Panc1 (cell line): Measurements from ENCODE around the gene ATP6V1B1. TPM values are rescaled to one million over a fixed set of nuclear protein-coding genes. Genes with fewer than 3 reads are reported as not detected.
A peak's percentile ranks its signal among the peaks of the same experiment; 100 is the strongest.
"Not testable (repeated sequence)": the region's sequence is repeated elsewhere in the genome, so short reads cannot be mapped to it uniquely, and the experiment has no call there.

Experiments used
- ATAC-seq: fragments of 200-7000 bp; cut with Tn5 transposase; 2 replicates; pipeline ENCODE4 v1.9.1; 2020; ENCODE audit warnings: mild to moderate bottlenecking, moderate library complexity
- BruUV-seq: library from RNA; stranded (reverse); fragments of 400-500 nt; replicated peaks from 2 replicates; lab custom pipeline; 2021; lab: Mats Ljungman, UMichigan
- CTCF ChIA-PET: fragments of 300-600 bp; sonication (Branson Sonifier 250); formaldehyde crosslinking; loops from one replicate; lab custom pipeline; 2022; ENCODE audit warnings: antibody characterized with exemption; lab: Charles Lee
- POLR2A ChIA-PET: fragments of 300-600 bp; sonication (Branson Sonifier 250); formaldehyde crosslinking; loops from one replicate; lab custom pipeline; 2022; ENCODE audit warnings: antibody characterized with exemption; lab: Charles Lee
- DNase-seq: peaks from one replicate; pipeline ENCODE4 v3.0.0-alpha.2; 2010; ENCODE audit warnings: low read depth, low spot score
- H3K27ac ChIP-seq: 2 replicates; pipeline ENCODE4 v1.5.1; 2011; ENCODE audit warnings: mild to moderate bottlenecking, low read length, inconsistent platforms
- H3K27me3 ChIP-seq: fragments of 200-500 bp; sonication (Bioruptor generic); 2 replicates; pipeline ENCODE4 v1.6.0; 2014; ENCODE audit warnings: low read length, inconsistent platforms; ENCODE audit not compliant: control insufficient read depth, insufficient read depth
- H3K36me3 ChIP-seq: fragments of 200-500 bp; sonication (Bioruptor generic); 2 replicates; pipeline ENCODE4 v1.5.1; 2014; ENCODE audit warnings: inconsistent platforms, mild to moderate bottlenecking, low read length, moderate library complexity; ENCODE audit not compliant: control insufficient read depth, insufficient read depth
- H3K4me1 ChIP-seq: 2 replicates; pipeline ENCODE4 v1.5.1; 2011; ENCODE audit warnings: inconsistent platforms, mild to moderate bottlenecking, low read length, moderate library complexity; ENCODE audit not compliant: control insufficient read depth, insufficient read depth
- H3K4me3 ChIP-seq, 2 experiments: 2 replicates each; pipeline ENCODE4 v1.5.1; 2011 to 2012; ENCODE audit warnings: low read depth in 2 of 2, low read length in 2 of 2, mild to moderate bottlenecking in 2 of 2, inconsistent platforms in 1 of 2, moderate library complexity in 1 of 2
- H3K9me3 ChIP-seq: fragments of 200-500 bp; sonication (Bioruptor generic); 2 replicates; pipeline ENCODE4 v1.5.1; 2014; ENCODE audit warnings: low read depth, mild to moderate bottlenecking, inconsistent platforms, low read length, moderate library complexity; ENCODE audit not compliant: control insufficient read depth, insufficient read depth
- CTCF ChIP-seq: fragments of 450-650 bp; IDR thresholded peaks from 2 replicates; pipeline ENCODE4 v1.5.1; 2017; ENCODE audit warnings: mild to moderate bottlenecking
- POLR2AphosphoS5 ChIP-seq: IDR thresholded peaks from 2 replicates; pipeline ENCODE4 v1.6.1; 2012; ENCODE audit warnings: mild to moderate bottlenecking, low read depth, low read length, moderate library complexity
- REST ChIP-seq, 2 experiments: IDR thresholded peaks; 2 replicates each; pipeline ENCODE4 v1.6.1; 2011 to 2012; ENCODE audit warnings: low read depth in 2 of 2, control low read depth in 1 of 2, low read length in 1 of 2, mild to moderate bottlenecking in 1 of 2, moderate library complexity in 1 of 2; ENCODE audit not compliant: insufficient read depth in 1 of 2
- SIN3A ChIP-seq: IDR thresholded peaks from 2 replicates; pipeline ENCODE4 v1.6.1; 2012; ENCODE audit warnings: low read depth, mild to moderate bottlenecking, low read length, moderate library complexity, borderline replicate concordance; ENCODE audit not compliant: insufficient read depth
- TCF7L2 ChIP-seq: IDR thresholded peaks from 2 replicates; pipeline ENCODE4 v1.6.1; 2011; ENCODE audit warnings: mild to moderate bottlenecking, low read depth, low read length, inconsistent platforms
- in situ Hi-C: cut with HindIII; loops from 2 replicates; pipeline ENCODE4 v1.10.0; 2016; ENCODE audit warnings: low sequenced_read_pairs, low pct_unique_long_range_greater_than_20kb
- intact Hi-C: fragments of 100-400 bp; cut with micrococcal nuclease; formaldehyde crosslinking; loops from one replicate; pipeline ENCODE4 v1.10.0; 2022; ENCODE audit not compliant: unreplicated experiment
- total RNA-seq: library from RNA; stranded (reverse); gene quantifications from one replicate; pipeline ENCODE4 v1.2.1, GENCODE V29; 2021; ENCODE audit not compliant: unreplicated experiment

Gene ATP6V1B1
- total RNA-seq, 1 experiment from 2014 or later, result 0.18 TPM

DNA sequence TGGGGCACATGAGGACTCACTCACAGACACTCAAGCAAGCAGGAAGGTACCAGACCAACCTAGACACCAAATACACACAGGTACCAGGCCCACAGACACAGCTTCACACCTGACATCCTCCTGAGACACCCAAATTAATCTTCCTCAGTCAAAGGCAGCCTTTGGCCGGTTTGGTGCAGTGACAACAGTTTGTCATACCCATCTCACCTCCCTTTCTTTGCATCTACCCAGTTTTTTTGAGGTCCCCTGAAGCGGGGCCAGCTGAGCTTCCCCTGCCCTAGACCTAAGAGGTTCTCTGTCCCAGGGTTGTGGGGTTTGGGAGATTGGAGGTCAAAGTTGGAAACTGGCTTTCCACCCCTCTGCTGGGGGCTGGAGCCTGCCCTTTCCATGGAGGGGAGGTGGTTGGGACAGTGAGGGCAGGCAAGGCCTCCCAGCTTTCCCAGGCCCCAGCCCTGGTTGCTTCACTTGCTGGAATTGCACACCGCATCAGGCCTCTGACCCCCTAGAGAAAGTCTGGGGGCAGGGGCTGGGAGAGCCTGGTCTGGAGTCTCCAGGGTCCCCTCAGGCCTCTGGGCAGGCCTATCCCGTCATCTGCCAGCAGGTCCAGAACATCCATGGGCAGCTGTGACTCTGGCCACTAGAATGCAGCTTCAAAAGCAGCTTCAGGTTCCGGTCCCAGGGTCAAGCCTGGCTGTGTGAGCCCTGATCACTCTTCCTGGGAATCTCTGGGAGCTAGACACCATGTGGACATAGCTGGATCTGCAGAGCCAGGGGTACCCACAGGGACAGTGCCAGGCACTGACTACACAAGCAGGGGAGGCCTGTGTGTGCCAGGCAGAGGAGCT, 71.5 kb downstream of the ATP6V1B1 start:
- no peak overlapping the region for H3K27ac ChIP-seq
- no peak for TF ChIP-seq SIN3A
- no peak for TF ChIP-seq TCF7L2
- no peak for TF ChIP-seq POLR2AphosphoS5
- no peak for TF ChIP-seq CTCF
- no peak for TF ChIP-seq REST (IDR thresholded peaks at IDR 0.05; ENCODE audit: insufficient read depth in 1 of 2, low read depth in 2 of 2, low read length in 1 of 2)
- H3K4me1 ChIP-seq, result no peaks in the 10 kb centered on the region
- no peaks in the 10 kb centered on the region for H3K9me3 ChIP-seq
- in situ Hi-C loops (no loop called here), intact Hi-C loops (no loop called here)
- ChIA-PET POLR2A (no interaction called here), CTCF (interaction anchor here (0.5 kb wide), 1 partner anchor 91 kb away, joined by 7 read pairs; no protein-coding TSS in a partner anchor)
- no peak overlapping the region for H3K4me3 ChIP-seq
- no TSS peak for BruUV-seq
- ATAC-seq (peak; percentile 84), DNase-seq (no peak)
- H3K27me3 ChIP-seq, result no peaks in the 10 kb centered on the region
- no peaks in the 10 kb centered on the region for H3K36me3 ChIP-seq

DNA sequence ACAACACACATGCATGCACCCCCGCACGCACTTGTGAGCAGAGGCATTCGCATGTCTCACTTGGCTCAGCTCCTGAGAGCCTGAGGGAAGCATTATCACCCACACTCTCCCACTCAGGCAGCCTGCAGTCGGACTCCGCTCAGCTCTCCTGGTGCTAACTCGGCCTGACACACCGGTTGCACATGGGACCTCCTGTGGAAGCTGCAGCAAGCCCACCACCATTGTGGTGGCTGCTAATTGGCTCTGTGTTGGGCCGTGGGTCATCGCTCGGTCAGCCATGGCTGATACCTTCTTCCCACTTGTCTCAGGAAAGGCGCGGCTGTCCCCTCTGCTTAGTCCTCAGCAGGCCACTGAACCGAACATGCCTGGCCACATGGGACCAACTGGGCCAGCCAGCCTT, 72.6 kb downstream of the ATP6V1B1 start:
- Histone ChIP-seq H3K27me3 (peaks cover 8% of the 10 kb centered on the region), H3K36me3 (no peaks in the 10 kb centered on the region), H3K27ac (no peak overlapping the region), H3K9me3 (no peaks in the 10 kb centered on the region), H3K4me1 (no peaks in the 10 kb centered on the region), H3K4me3 (no peak overlapping the region)
- no peak for ATAC-seq
- CTCF ChIA-PET, result no interaction called here
- no peak for DNase-seq
- intact Hi-C loops (no loop called here), in situ Hi-C loops (no loop called here)
- POLR2A ChIA-PET, result no interaction called here
- no TSS peak for BruUV-seq
- TF ChIP-seq REST (IDR thresholded peaks at IDR 0.05; ENCODE audit: insufficient read depth in 1 of 2, low read depth in 2 of 2, low read length in 1 of 2) (no peak), POLR2AphosphoS5 (no peak), SIN3A (no peak), CTCF (no peak), TCF7L2 (no peak)

DNA sequence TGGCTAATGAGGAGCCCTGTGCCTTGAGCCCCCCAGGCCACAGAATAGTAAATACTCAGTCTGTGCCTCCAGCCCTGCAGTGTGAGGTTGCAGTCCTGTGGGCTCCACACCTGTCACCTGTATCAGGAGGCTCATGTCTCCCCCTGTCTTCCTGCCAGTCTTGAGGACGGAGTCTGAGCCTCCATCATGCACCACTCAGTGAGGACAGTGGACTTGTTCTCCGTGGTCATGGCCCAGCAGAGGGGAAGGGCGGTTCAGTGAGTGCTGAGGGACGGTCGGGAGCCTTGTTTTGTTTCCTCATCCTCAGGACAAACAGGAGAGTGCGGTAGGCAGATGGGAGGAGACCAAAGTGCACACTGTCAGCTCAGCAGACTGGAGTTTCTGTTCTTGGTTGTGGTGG, 76.1 kb downstream of the ATP6V1B1 start:
- H3K9me3 ChIP-seq, in situ Hi-C loops, BruUV-seq, POLR2A ChIA-PET, H3K36me3 ChIP-seq, DNase-seq, H3K4me3 ChIP-seq, CTCF ChIA-PET, ATAC-seq, H3K4me1 ChIP-seq, intact Hi-C loops, H3K27ac ChIP-seq: not testable (repeated sequence)
- H3K27me3 ChIP-seq, result peaks cover 15% of the 10 kb centered on the region
